ENCODE measurements around the gene GOLGA8B.
A peak's percentile ranks its signal among the peaks of the same experiment; 100 is the strongest.
"Not testable (repeated sequence)": the region's sequence is repeated elsewhere in the genome, so short reads cannot be mapped to it uniquely, and the experiment has no call there.

The GOLGA8B gene

GRCh38 chr15:34583399-34584329 lies at the start of gene GOLGA8B:
TSS of gene GOLGA8B (minus strand) at chr15:34583651. CDS start at chr15:34535912, 47,739 bp downstream.
- TF ChIP-seq CTCF (IDR thresholded peaks at IDR 0.05; ENCODE audit: low read depth, low read length, missing control alignments): no peak
- H3K4me3 ChIP-seq (ENCODE audit: low read depth, low read length): peak within 1 kb of the TSS; percentile 73
- peak; percentile 18 for DNase-seq (ENCODE audit: low read depth)
- in situ Hi-C loops (cut with HindIII; ENCODE audit: low sequenced_read_pairs): no loop called here

- H3K4me3 ChIP-seq (ENCODE audit: low read depth, low read length); DNase-seq (ENCODE audit: low read depth); in situ Hi-C loops (cut with HindIII; ENCODE audit: low sequenced_read_pairs): not testable (repeated sequence)
Measured at GRCh38 chr15:34633165-34633564, 49.7 kb upstream of the GOLGA8B start.

- TF ChIP-seq CTCF (IDR thresholded peaks at IDR 0.05; ENCODE audit: low read depth, low read length, missing control alignments): no peak
- DNase-seq (ENCODE audit: low read depth): no peak
- in situ Hi-C loops (cut with HindIII; ENCODE audit: low sequenced_read_pairs): no loop called here
- H3K4me3 ChIP-seq (ENCODE audit: low read depth, low read length): no peak overlapping the region
Measured at GRCh38 chr15:34628577-34629152, 45.2 kb upstream of the GOLGA8B start.

GRCh38 chr15:34625007-34625406 lies 41.6 kb upstream of the GOLGA8B start:
- in situ Hi-C loops (cut with HindIII; ENCODE audit: low sequenced_read_pairs): no loop called here
- DNase-seq (ENCODE audit: low read depth): no peak
- H3K4me3 ChIP-seq (ENCODE audit: low read depth, low read length): no peak overlapping the region
- TF ChIP-seq CTCF (IDR thresholded peaks at IDR 0.05; ENCODE audit: low read depth, low read length, missing control alignments): no peak

- TF ChIP-seq CTCF (IDR thresholded peaks at IDR 0.05; ENCODE audit: low read depth, low read length, missing control alignments): peak; percentile 43
- H3K4me3 ChIP-seq (ENCODE audit: low read depth, low read length): no peak overlapping the region
- DNase-seq (ENCODE audit: low read depth): peak; percentile 12
- in situ Hi-C loops (cut with HindIII; ENCODE audit: low sequenced_read_pairs): loop anchor here (25.0 kb wide), 1 partner anchor 266 kb away; no protein-coding TSS in a partner anchor
Measured at GRCh38 chr15:34621675-34622074, 38.2 kb upstream of the GOLGA8B start.

- in situ Hi-C loops (cut with HindIII; ENCODE audit: low sequenced_read_pairs): loop anchor here (25.0 kb wide), 1 partner anchor 266 kb away; no protein-coding TSS in a partner anchor
- TF ChIP-seq CTCF (IDR thresholded peaks at IDR 0.05; ENCODE audit: low read depth, low read length, missing control alignments): no peak
- DNase-seq (ENCODE audit: low read depth): no peak
Measured at GRCh38 chr15:34620814-34621213, 37.4 kb upstream of the GOLGA8B start.

GRCh38 chr15:34620142-34620541 lies 36.7 kb upstream of the GOLGA8B start:
- no peak for TF ChIP-seq CTCF (IDR thresholded peaks at IDR 0.05; ENCODE audit: low read depth, low read length, missing control alignments)
- H3K4me3 ChIP-seq (ENCODE audit: low read depth, low read length): no peak overlapping the region
- no peak for DNase-seq (ENCODE audit: low read depth)
- in situ Hi-C loops (cut with HindIII; ENCODE audit: low sequenced_read_pairs): loop anchor here (25.0 kb wide), 1 partner anchor 267 kb away; no protein-coding TSS in a partner anchor

More at GRCh38 chr15:34620814-34621213, 37.4 kb upstream of the GOLGA8B start:
- no peak overlapping the region for H3K4me3 ChIP-seq (ENCODE audit: low read depth, low read length)
